ENCODE results near the gene MMP10. TPM values are rescaled to one million over a fixed set of nuclear protein-coding genes. Genes with fewer than 3 reads are reported as not detected.

The MMP10 gene
- total RNA-seq (2014; rRNA removed; shearing (Covaris generic)) (not detected in 2 replicates), total RNA-seq (2022) (not detected in 2 replicates), Bru-seq, nascent RNA (not detected), BruChase-seq, experiment 1, labeled RNA remaining after a 6-hour chase (not detected), BruChase-seq, experiment 2, labeled RNA remaining after a 2-hour chase (not detected)
- long read RNA-seq = 0 reads

GRCh38 chr11:102780491-102780918 is at the start of gene MMP10:
Gene MMP10 (minus strand): TSS chr11:102780628. CDS start chr11:102780591, 37 bp downstream.
- H4K20me1 ChIP-seq (ENCODE audit: insufficient read depth, low read length) = no peaks in the 10 kb centered on the region
- H3K27ac ChIP-seq (ENCODE audit: low read depth, low read length, poor library complexity, severe bottlenecking) = no peak within 1 kb of the TSS
- DNase-seq (ENCODE audit: low spot score) = no peak
- H3K9me3 ChIP-seq (ENCODE audit: low read length) = no peaks in the 10 kb centered on the region
- no peak within 1 kb of the TSS for H2AFZ ChIP-seq (ENCODE audit: low read length)
- H3K79me2 ChIP-seq (ENCODE audit: insufficient read depth, low read depth, low read length) = no peaks in the 10 kb centered on the region
- H3K9me2 ChIP-seq (ENCODE audit: insufficient read depth, low read length) = no peaks in the 10 kb centered on the region
- ChIA-PET CTCF (ENCODE audit: unreplicated experiment) (no interaction called here), POLR2A (interaction anchor here (0.7 kb wide), 1 partner anchor 272 kb away, joined by 3 read pairs; no protein-coding TSS in a partner anchor)
- H3K4me3 ChIP-seq (ENCODE audit: low read depth, low read length, poor library complexity, severe bottlenecking) = no peak within 1 kb of the TSS
- intact Hi-C loops (cut with micrococcal nuclease; ENCODE audit: unreplicated experiment) = no loop called here
- TF ChIP-seq CTCF (conservative IDR thresholded peaks at IDR 0.05; ENCODE audit: low read length) = peak; percentile 60
- no peak for TF ChIP-seq EZH2phosphoT487 (IDR thresholded peaks at IDR 0.05; ENCODE audit: borderline replicate concordance, low read depth, low read length)
- H3K4me1 ChIP-seq (ENCODE audit: insufficient read depth, low read length, poor library complexity, severe bottlenecking) = no peaks in the 10 kb centered on the region
- no TSS peak for BruUV-seq (replicated peaks)
- H3K4me2 ChIP-seq (ENCODE audit: low read length) = no peak within 1 kb of the TSS
- no peaks in the 10 kb centered on the region for H3K36me3 ChIP-seq (ENCODE audit: insufficient read depth, low read length)

- Histone ChIP-seq H3K9me3 (ENCODE audit: low read length) (no peaks in the 10 kb centered on the region), H2AFZ (ENCODE audit: low read length) (no peak overlapping the region), H3K79me2 (ENCODE audit: insufficient read depth, low read depth, low read length) (no peaks in the 10 kb centered on the region), H3K4me3 (ENCODE audit: low read depth, low read length, poor library complexity, severe bottlenecking) (no peak overlapping the region), H3K27ac (ENCODE audit: low read depth, low read length, poor library complexity, severe bottlenecking) (no peak overlapping the region), H4K20me1 (ENCODE audit: insufficient read depth, low read length) (no peaks in the 10 kb centered on the region), H3K4me1 (ENCODE audit: insufficient read depth, low read length, poor library complexity, severe bottlenecking) (no peaks in the 10 kb centered on the region), H3K4me2 (ENCODE audit: low read length) (no peak overlapping the region), H3K36me3 (ENCODE audit: insufficient read depth, low read length) (no peaks in the 10 kb centered on the region), H3K9me2 (ENCODE audit: insufficient read depth, low read length) (no peaks in the 10 kb centered on the region)
- TF ChIP-seq CTCF (conservative IDR thresholded peaks at IDR 0.05; ENCODE audit: low read length) (no peak), EZH2phosphoT487 (IDR thresholded peaks at IDR 0.05; ENCODE audit: borderline replicate concordance, low read depth, low read length) (no peak)
- ChIA-PET CTCF (ENCODE audit: unreplicated experiment) (no interaction called here), POLR2A (no interaction called here)
- no peak for DNase-seq (ENCODE audit: low spot score)
- no TSS peak for BruUV-seq (replicated peaks)
- intact Hi-C loops (cut with micrococcal nuclease; ENCODE audit: unreplicated experiment) = no loop called here
Observed at GRCh38 chr11:102829316-102830000, 49.0 kb upstream of the MMP10 start.

DNA sequence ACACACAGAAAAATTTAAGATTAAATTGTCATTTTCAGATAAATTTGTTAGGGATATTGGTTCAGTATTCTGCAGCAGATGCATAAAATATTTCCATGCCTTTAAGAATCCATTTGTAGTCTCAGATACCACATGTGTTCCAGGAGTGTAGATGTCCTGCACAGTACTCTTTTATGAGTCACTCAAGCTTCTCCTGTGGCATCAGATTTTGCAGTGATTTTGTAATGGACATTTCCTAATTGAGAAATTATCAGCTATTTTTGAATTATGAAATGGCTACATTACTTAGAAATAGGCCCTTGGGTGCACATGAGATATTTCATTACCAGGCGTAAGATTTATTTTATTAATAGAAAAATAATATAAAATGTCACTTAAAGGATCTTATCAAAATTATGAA is 44.1 kb upstream of the MMP10 start:
- CTCF ChIA-PET (ENCODE audit: unreplicated experiment) = no interaction called here
- BruUV-seq (replicated peaks) = no TSS peak
- H3K79me2 ChIP-seq (ENCODE audit: insufficient read depth, low read depth, low read length) = no peaks in the 10 kb centered on the region
- H3K4me2 ChIP-seq (ENCODE audit: low read length) = no peak overlapping the region
- H3K9me2 ChIP-seq (ENCODE audit: insufficient read depth, low read length) = no peaks in the 10 kb centered on the region
- no peaks in the 10 kb centered on the region for H3K4me1 ChIP-seq (ENCODE audit: insufficient read depth, low read length, poor library complexity, severe bottlenecking)
- POLR2A ChIA-PET = no interaction called here
- H3K9me3 ChIP-seq (ENCODE audit: low read length) = no peaks in the 10 kb centered on the region
- H4K20me1 ChIP-seq (ENCODE audit: insufficient read depth, low read length) = no peaks in the 10 kb centered on the region
- intact Hi-C loops (cut with micrococcal nuclease; ENCODE audit: unreplicated experiment) = no loop called here
- no peak overlapping the region for H2AFZ ChIP-seq (ENCODE audit: low read length)
- no peak overlapping the region for H3K27ac ChIP-seq (ENCODE audit: low read depth, low read length, poor library complexity, severe bottlenecking)
- no peak for DNase-seq (ENCODE audit: low spot score)
- TF ChIP-seq EZH2phosphoT487 (IDR thresholded peaks at IDR 0.05; ENCODE audit: borderline replicate concordance, low read depth, low read length) (no peak), CTCF (conservative IDR thresholded peaks at IDR 0.05; ENCODE audit: low read length) (no peak)
- no peak overlapping the region for H3K4me3 ChIP-seq (ENCODE audit: low read depth, low read length, poor library complexity, severe bottlenecking)
- H3K36me3 ChIP-seq (ENCODE audit: insufficient read depth, low read length) = no peaks in the 10 kb centered on the region

Data from OCI-LY7 (cell line).